ENCODE results near the gene B3GALNT2.

GRCh38 chr1:235533476-235534168, 29.4 kb upstream of the B3GALNT2 start:
- TF ChIP-seq CTCF (conservative IDR thresholded peaks at IDR 0.05 in 1 of 2, IDR thresholded peaks at IDR 0.05 in 1 of 2; ENCODE audit: extremely low read depth in 1 of 2, insufficient read depth in 1 of 2, low read depth in 1 of 2, low read length in 2 of 2) (no peak), EZH2 (IDR thresholded peaks at IDR 0.05; ENCODE audit: borderline replicate concordance, low read length) (no peak)
